Endometrial microvascular endothelial cells (primary cell): ENCODE measurements around the gene GSE1. TPM values are rescaled to one million over a fixed set of nuclear protein-coding genes. Genes with fewer than 3 reads are reported as not detected.

Source experiments
- in situ Hi-C: cut with HindIII; loops from 2 replicates; pipeline ENCODE4 v1.10.0; 2017; ENCODE audit warnings: low sequenced_read_pairs, low pct_unique_long_range_greater_than_20kb; ENCODE audit errors: inconsistent ontology term
- total RNA-seq: library from RNA; depleted of rRNA; stranded (reverse); fragments of >200 nt; gene quantifications from one replicate; pipeline ENCODE4 v1.2.3, GENCODE V29; 2015; ENCODE audit errors: inconsistent ontology term

Gene GSE1
- total RNA-seq, 1 donor from 2014 or later = 5.8 TPM

GRCh38 chr16:85637808-85638647, 24.9 kb downstream of the GSE1 start:
- in situ Hi-C loops = no loop called here

- in situ Hi-C loops = no loop called here
Observed at GRCh38 chr16:85638695-85639409, 25.7 kb downstream of the GSE1 start.

GRCh38 chr16:85639529-85640253, 26.6 kb downstream of the GSE1 start:
- in situ Hi-C loops = no loop called here

GRCh38 chr16:85640254-85640558, 27.1 kb downstream of the GSE1 start:
- in situ Hi-C loops = no loop called here

GRCh38 chr16:85640585-85640984, 27.5 kb downstream of the GSE1 start:
- in situ Hi-C loops = no loop called here

- in situ Hi-C loops = no loop called here
Observed at GRCh38 chr16:85641305-85641704, 28.2 kb downstream of the GSE1 start.

- in situ Hi-C loops = no loop called here
Observed at GRCh38 chr16:85641776-85642176, 28.7 kb downstream of the GSE1 start.

- in situ Hi-C loops = no loop called here
Observed at GRCh38 chr16:85642762-85643358, 29.7 kb downstream of the GSE1 start.

- in situ Hi-C loops = no loop called here
Observed at GRCh38 chr16:85643631-85644030, 30.5 kb downstream of the GSE1 start.

GRCh38 chr16:85644093-85644712, 31.1 kb downstream of the GSE1 start:
- in situ Hi-C loops = no loop called here

- in situ Hi-C loops = no loop called here
Observed at GRCh38 chr16:85645021-85645589, 32.0 kb downstream of the GSE1 start.

- in situ Hi-C loops = no loop called here
Observed at GRCh38 chr16:85646358-85646907, 33.3 kb downstream of the GSE1 start.

GRCh38 chr16:85646976-85647375, 33.9 kb downstream of the GSE1 start:
- in situ Hi-C loops = no loop called here

GRCh38 chr16:85648070-85648714, 35.1 kb downstream of the GSE1 start:
- in situ Hi-C loops = no loop called here

GRCh38 chr16:85648805-85649204, 35.7 kb downstream of the GSE1 start:
- in situ Hi-C loops = no loop called here

- in situ Hi-C loops = no loop called here
Observed at GRCh38 chr16:85649411-85650134, 36.5 kb downstream of the GSE1 start.

- in situ Hi-C loops = no loop called here
Observed at GRCh38 chr16:85650135-85650843, 37.2 kb downstream of the GSE1 start.
